ENCODE measurements around the gene PIPOX.

PIPOX gene

DNA sequence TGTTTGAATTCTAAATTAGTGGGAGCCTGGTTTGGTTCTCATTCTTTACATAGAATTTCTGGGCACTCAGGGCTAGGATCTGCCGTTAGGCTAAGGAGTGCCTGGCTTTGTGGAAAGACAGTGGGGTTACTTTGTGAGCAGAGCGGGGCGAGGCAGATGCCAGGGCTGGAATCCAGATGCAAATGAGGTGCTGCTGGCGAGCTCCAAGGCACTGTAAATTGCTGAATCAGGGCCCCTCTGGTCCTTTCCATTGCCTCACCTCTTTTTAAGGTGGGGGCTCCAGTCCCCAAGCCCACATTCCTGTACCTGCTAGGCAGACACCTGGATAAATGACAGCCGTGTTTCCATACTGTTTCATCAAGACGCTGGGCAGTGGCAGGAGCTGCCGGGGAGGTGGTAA is 33.8 kb downstream of the PIPOX start:
- no peak for TF ChIP-seq CTCF (IDR thresholded peaks at IDR 0.05)
- Histone ChIP-seq H3K4me1 (ENCODE audit: control insufficient read depth in 1 of 2, insufficient read depth in 1 of 2, low read depth in 1 of 2, low read length in 1 of 2) (no peaks in the 10 kb centered on the region), H3K27me3 (no peaks in the 10 kb centered on the region), H3K9me3 (no peaks in the 10 kb centered on the region), H3K36me3 (peaks cover 80% of the 10 kb centered on the region), H3K4me3 (ENCODE audit: low read depth in 1 of 2, low read length in 1 of 2) (no peak overlapping the region), H3K27ac (no peak overlapping the region)

DNA sequence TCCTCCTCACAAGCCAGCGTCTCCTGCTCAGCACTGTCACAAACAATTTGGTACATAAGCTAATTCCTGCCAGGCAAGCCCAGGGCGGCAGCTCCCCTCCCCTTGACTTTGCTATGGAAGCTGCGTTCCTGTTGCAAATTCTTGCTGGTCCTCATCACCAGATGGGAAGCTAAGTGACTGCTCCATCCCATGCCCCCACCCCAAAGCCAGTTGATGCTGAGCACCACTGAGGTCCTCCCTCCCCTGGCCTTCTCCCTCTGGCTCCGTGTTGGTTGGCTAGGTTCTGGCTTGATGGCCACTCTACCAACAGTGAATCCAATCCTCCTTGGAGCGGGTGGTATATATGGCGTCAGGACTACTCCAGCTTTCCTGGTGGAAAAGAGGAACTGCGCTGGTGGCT is 34.4 kb downstream of the PIPOX start:
- Histone ChIP-seq H3K4me3 (ENCODE audit: low read depth in 1 of 2, low read length in 1 of 2) (no peak overlapping the region), H3K27me3 (no peaks in the 10 kb centered on the region), H3K36me3 (peaks cover 86% of the 10 kb centered on the region), H3K4me1 (ENCODE audit: control insufficient read depth in 1 of 2, insufficient read depth in 1 of 2, low read depth in 1 of 2, low read length in 1 of 2) (no peaks in the 10 kb centered on the region), H3K9me3 (no peaks in the 10 kb centered on the region), H3K27ac (no peak overlapping the region)
- TF ChIP-seq CTCF (IDR thresholded peaks at IDR 0.05): no peak

DNA sequence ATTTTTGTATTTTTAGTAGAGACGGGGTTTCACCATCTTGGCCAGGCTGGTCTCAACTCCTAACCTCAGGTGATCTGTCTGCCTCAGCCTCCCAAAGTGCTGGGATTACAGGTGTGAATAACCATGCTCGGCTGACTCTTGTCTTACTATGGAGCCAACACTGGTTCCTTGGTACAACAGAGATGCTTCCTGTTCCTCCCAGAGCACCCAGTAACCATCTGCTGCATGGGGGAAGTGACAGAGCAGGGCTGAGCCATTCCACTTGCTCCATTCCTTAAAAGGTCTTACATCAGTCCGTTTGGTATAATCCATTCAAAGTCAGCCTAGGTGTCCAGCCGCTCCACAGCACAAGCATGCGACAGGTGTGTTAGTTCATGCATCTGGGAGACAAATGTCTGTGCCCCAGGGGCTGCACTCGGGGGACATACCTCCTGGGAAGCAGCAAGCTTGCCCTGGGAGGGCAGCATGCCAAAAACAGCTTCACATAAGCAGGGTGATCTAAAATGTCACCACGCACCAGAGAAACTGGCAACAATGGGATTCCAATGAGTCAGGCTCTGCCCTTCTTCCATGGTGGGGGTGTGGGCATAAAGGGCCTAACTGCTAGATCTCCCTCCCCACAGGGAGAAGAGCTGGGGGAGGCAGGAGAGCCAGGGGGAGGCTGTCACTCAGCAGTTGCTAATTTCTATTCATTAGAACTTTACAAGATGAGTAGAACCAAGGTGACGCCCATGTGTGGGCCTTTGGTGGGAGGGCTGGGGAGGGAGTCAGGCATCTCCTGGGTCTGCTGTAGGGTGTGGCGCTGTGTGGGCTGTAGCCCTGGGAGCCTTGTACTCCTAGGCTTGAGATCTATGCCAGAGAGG is 35.5 kb downstream of the PIPOX start:
- no peak overlapping the region for H3K4me3 ChIP-seq (ENCODE audit: low read depth in 1 of 2, low read length in 1 of 2)
- H3K4me1 ChIP-seq (ENCODE audit: control insufficient read depth in 1 of 2, insufficient read depth in 1 of 2, low read depth in 1 of 2, low read length in 1 of 2): no peaks in the 10 kb centered on the region
- H3K27me3 ChIP-seq: no peaks in the 10 kb centered on the region
- no peak overlapping the region for H3K27ac ChIP-seq
- peaks cover 96% of the 10 kb centered on the region for H3K36me3 ChIP-seq
- TF ChIP-seq CTCF (IDR thresholded peaks at IDR 0.05): no peak
- no peaks in the 10 kb centered on the region for H3K9me3 ChIP-seq

- peaks cover 96% of the 10 kb centered on the region for H3K36me3 ChIP-seq
These were observed 36.5 kb downstream of the PIPOX start for GRCh38 chr17:29079433-29079832.

GRCh38 chr17:29079887-29080286 is 36.9 kb downstream of the PIPOX start:
- TF ChIP-seq CTCF (IDR thresholded peaks at IDR 0.05): no peak
- Histone ChIP-seq H3K27me3 (no peaks in the 10 kb centered on the region), H3K36me3 (peaks cover 96% of the 10 kb centered on the region), H3K4me3 (ENCODE audit: low read depth in 1 of 2, low read length in 1 of 2) (no peak overlapping the region), H3K9me3 (no peaks in the 10 kb centered on the region), H3K27ac (no peak overlapping the region), H3K4me1 (ENCODE audit: control insufficient read depth in 1 of 2, insufficient read depth in 1 of 2, low read depth in 1 of 2, low read length in 1 of 2) (no peaks in the 10 kb centered on the region)

More at GRCh38 chr17:29079433-29079832, 36.5 kb downstream of the PIPOX start:
- no peak overlapping the region for H3K4me3 ChIP-seq (ENCODE audit: low read depth in 1 of 2, low read length in 1 of 2)
- TF ChIP-seq CTCF (IDR thresholded peaks at IDR 0.05): no peak
- no peaks in the 10 kb centered on the region for H3K27me3 ChIP-seq
- H3K4me1 ChIP-seq (ENCODE audit: control insufficient read depth in 1 of 2, insufficient read depth in 1 of 2, low read depth in 1 of 2, low read length in 1 of 2): no peaks in the 10 kb centered on the region
- no peak overlapping the region for H3K27ac ChIP-seq
- H3K9me3 ChIP-seq: no peaks in the 10 kb centered on the region
